ENCODE data around the gene PCDHGB6.
A peak's percentile ranks its signal among the peaks of the same experiment; 100 is the strongest.
"Not testable (repeated sequence)": the region's sequence is repeated elsewhere in the genome, so short reads cannot be mapped to it uniquely, and the experiment has no call there.

PCDHGB6 gene

DNA sequence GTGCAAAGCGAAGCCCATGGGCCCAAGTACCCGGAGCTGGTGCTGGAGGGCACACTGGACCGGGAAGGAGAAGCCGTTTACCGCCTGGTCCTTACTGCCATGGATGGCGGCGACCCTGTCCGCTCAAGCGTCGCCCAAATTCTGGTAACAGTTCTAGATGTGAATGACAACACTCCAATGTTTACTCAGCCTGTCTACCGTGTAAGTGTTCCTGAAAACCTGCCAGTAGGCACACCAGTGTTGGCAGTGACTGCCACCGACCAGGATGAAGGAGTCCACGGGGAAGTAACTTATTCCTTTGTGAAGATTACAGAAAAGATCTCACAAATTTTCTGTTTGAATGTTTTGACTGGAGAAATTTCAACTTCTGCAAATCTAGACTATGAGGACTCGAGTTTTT is 33.2 kb upstream of the PCDHGB6 start (continued):
- TF ChIP-seq ZNF658 (tag by site-specific recombination; IDR thresholded peaks at IDR 0.05), result no peak

DNA sequence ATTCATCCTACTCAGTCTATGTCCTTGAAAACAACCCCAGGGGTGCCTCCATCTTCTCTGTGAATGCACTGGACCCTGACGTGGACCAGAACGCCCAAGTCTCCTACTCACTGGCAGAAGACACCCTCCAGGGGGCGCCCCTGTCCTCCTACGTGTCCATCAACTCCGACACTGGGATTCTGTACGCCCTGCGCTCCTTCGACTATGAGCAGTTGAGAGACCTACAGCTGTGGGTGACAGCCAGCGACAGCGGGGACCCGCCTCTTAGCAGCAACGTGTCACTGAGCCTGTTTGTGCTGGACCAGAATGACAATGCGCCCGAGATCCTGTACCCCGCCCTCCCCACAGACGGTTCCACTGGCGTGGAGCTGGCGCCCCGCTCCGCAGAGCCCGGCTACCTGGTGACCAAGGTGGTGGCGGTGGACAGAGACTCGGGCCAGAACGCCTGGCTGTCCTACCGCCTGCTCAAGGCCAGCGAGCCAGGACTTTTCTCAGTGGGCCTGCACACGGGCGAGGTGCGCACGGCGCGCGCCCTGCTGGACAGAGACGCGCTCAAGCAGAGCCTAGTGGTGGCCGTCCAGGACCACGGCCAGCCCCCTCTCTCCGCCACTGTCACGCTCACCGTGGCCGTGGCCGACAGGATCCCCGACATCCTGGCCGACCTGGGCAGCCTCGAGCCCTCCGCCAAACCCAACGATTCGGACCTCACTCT is 32.2 kb upstream of the PCDHGB6 start:
- H3K27ac ChIP-seq (ENCODE audit: extremely low read depth, low read depth, low read length); H3K36me3 ChIP-seq (ENCODE audit: control insufficient read depth in 2 of 2, insufficient read depth in 1 of 2, low read length in 2 of 2); H3K9me3 ChIP-seq (ENCODE audit: control insufficient read depth, insufficient read depth, low read depth, low read length); H3K4me1 ChIP-seq (ENCODE audit: control insufficient read depth, insufficient read depth, low read length); H3K4me3 ChIP-seq (ENCODE audit: low read depth, low read length); POLR2A ChIA-PET: not testable (repeated sequence)
- CTCF ChIA-PET, result interaction anchor here (0.7 to 3.3 kb wide), 4 partner anchors 22 to 188 kb away, joined by 3 to 11 read pairs (median 8); partner anchors contain the start of gene PCDHGB5

DNA sequence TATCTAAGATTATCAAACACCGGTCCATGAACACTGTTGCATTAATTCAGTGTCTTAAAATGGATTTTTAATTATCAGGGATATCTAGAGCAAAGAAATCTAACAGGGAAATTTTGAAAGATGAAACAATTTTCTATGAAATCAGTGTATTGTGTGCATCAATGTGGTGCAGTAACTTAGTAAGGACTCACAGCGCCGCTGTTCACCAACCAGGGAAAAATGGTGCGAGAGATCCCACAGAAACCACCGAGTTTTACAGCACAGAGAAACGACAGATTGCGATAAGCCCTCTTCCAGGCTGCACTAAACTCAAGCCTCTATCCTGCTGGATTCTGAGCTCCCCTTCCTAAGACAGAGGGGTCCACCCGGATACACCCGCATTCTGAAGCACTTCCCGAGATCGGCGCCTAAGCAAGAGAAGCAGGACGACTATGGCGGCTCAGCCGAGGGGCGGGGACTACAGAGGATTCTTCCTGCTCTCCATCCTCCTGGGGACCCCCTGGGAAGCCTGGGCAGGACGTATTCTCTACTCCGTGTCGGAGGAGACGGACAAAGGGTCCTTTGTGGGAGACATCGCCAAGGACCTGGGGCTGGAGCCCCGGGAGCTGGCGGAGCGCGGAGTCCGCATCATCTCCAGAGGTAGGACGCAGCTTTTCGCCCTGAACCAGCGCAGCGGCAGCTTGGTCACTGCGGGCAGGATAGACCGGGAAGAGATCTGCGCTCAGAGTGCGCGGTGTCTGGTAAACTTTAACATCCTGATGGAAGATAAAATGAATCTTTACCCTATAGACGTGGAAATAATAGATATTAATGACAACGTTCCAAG is 25.1 kb upstream of the PCDHGB6 start, which contains the start of gene PCDHGA7:
Gene PCDHGA7, plus strand, starts transcription at position 274 of the 826 bp plus-strand sequence. Its CDS starts 158 bp downstream, at position 432.
- CTCF ChIA-PET, result interaction anchor here (0.6 to 1.7 kb wide), 11 partner anchors 9 to 513 kb away, joined by 3 to 8 read pairs (median 4); partner anchors contain the start of genes PCDHGA3, PCDHGA8 and PCDHGB5
- TF ChIP-seq, protein P1, sequence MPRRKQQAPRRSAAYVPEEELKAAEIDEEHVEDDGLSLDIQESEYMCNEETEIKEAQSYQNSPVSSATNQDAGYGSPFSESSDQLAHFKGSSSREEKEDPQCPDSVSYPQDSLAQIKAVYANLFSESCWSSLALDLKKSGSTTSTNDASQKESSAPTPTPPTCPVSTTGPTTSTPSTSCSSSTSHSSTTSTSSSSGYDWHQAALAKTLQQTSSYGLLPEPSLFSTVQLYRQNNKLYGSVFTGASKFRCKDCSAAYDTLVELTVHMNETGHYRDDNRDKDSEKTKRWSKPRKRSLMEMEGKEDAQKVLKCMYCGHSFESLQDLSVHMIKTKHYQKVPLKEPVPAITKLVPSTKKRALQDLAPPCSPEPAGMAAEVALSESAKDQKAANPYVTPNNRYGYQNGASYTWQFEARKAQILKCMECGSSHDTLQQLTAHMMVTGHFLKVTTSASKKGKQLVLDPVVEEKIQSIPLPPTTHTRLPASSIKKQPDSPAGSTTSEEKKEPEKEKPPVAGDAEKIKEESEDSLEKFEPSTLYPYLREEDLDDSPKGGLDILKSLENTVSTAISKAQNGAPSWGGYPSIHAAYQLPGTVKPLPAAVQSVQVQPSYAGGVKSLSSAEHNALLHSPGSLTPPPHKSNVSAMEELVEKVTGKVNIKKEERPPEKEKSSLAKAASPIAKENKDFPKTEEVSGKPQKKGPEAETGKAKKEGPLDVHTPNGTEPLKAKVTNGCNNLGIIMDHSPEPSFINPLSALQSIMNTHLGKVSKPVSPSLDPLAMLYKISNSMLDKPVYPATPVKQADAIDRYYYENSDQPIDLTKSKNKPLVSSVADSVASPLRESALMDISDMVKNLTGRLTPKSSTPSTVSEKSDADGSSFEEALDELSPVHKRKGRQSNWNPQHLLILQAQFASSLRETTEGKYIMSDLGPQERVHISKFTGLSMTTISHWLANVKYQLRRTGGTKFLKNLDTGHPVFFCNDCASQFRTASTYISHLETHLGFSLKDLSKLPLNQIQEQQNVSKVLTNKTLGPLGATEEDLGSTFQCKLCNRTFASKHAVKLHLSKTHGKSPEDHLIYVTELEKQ (tag by site-specific recombination; IDR thresholded peaks at IDR 0.05; ENCODE audit: borderline replicate concordance), result no peak
- TF ChIP-seq TCF7L2 (IDR thresholded peaks at IDR 0.05; ENCODE audit: borderline replicate concordance, low read depth, low read length) (no peak), ZBTB20 (tag by site-specific recombination; IDR thresholded peaks at IDR 0.05) (no peak), ZNF48 (tag by site-specific recombination; IDR thresholded peaks at IDR 0.05) (no peak), HOXA7 (CRISPR knock-in tag; IDR thresholded peaks at IDR 0.05; ENCODE audit: borderline replicate concordance) (no peak), GLI4 (tag by site-specific recombination; IDR thresholded peaks at IDR 0.05) (no peak), FEZF1 (tag by site-specific recombination; IDR thresholded peaks at IDR 0.05) (no peak), ZNF132 (tag by site-specific recombination; IDR thresholded peaks at IDR 0.05; ENCODE audit: borderline replicate concordance) (no peak), ZNF155 (tag by site-specific recombination; IDR thresholded peaks at IDR 0.05) (no peak), ZNF354C (tag by site-specific recombination; IDR thresholded peaks at IDR 0.05; ENCODE audit: borderline replicate concordance, low read depth) (no peak)
- TF ChIP-seq, protein P2, sequence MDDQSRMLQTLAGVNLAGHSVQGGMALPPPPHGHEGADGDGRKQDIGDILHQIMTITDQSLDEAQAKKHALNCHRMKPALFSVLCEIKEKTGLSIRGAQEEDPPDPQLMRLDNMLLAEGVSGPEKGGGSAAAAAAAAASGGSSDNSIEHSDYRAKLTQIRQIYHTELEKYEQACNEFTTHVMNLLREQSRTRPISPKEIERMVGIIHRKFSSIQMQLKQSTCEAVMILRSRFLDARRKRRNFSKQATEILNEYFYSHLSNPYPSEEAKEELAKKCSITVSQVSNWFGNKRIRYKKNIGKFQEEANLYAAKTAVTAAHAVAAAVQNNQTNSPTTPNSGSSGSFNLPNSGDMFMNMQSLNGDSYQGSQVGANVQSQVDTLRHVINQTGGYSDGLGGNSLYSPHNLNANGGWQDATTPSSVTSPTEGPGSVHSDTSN (CRISPR knock-in tag; IDR thresholded peaks at IDR 0.05), result no peak
- TF ChIP-seq, protein P3, sequence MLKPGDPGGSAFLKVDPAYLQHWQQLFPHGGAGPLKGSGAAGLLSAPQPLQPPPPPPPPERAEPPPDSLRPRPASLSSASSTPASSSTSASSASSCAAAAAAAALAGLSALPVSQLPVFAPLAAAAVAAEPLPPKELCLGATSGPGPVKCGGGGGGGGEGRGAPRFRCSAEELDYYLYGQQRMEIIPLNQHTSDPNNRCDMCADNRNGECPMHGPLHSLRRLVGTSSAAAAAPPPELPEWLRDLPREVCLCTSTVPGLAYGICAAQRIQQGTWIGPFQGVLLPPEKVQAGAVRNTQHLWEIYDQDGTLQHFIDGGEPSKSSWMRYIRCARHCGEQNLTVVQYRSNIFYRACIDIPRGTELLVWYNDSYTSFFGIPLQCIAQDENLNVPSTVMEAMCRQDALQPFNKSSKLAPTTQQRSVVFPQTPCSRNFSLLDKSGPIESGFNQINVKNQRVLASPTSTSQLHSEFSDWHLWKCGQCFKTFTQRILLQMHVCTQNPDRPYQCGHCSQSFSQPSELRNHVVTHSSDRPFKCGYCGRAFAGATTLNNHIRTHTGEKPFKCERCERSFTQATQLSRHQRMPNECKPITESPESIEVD (tag by site-specific recombination; IDR thresholded peaks at IDR 0.05), result no peak
- TF ChIP-seq, protein P4, sequence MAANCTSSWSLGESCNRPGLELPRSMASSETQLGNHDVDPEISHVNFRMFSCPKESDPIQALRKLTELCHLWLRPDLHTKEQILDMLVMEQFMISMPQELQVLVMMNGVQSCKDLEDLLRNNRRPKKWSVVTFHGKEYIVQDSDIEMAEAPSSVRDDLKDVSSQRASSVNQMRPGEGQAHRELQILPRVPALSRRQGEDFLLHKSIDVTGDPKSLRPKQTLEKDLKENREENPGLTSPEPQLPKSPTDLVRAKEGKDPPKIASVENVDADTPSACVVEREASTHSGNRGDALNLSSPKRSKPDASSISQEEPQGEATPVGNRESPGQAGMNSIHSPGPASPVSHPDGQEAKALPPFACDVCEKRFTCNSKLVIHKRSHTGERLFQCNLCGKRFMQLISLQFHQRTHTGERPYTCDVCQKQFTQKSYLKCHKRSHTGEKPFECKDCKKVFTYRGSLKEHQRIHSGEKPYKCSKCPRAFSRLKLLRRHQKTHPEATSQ (tag by site-specific recombination; IDR thresholded peaks at IDR 0.05), result no peak
- TF ChIP-seq, protein P5, sequence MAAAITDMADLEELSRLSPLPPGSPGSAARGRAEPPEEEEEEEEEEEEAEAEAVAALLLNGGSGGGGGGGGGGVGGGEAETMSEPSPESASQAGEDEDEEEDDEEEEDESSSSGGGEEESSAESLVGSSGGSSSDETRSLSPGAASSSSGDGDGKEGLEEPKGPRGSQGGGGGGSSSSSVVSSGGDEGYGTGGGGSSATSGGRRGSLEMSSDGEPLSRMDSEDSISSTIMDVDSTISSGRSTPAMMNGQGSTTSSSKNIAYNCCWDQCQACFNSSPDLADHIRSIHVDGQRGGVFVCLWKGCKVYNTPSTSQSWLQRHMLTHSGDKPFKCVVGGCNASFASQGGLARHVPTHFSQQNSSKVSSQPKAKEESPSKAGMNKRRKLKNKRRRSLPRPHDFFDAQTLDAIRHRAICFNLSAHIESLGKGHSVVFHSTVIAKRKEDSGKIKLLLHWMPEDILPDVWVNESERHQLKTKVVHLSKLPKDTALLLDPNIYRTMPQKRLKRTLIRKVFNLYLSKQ (tag by site-specific recombination; IDR thresholded peaks at IDR 0.05; ENCODE audit: borderline replicate concordance), result no peak
- POLR2A ChIA-PET, result no interaction called here
- H3K27ac ChIP-seq (ENCODE audit: extremely low read depth, low read depth, low read length), result no peak within 1 kb of the TSS
- peak within 1 kb of the TSS; percentile 40 for H3K4me3 ChIP-seq (ENCODE audit: low read depth, low read length)
- no peaks in the 10 kb centered on the region for H3K4me1 ChIP-seq (ENCODE audit: control insufficient read depth, insufficient read depth, low read length)
- H3K9me3 ChIP-seq (ENCODE audit: control insufficient read depth, insufficient read depth, low read depth, low read length), result no peaks in the 10 kb centered on the region
- no peaks in the 10 kb centered on the region for H3K36me3 ChIP-seq (ENCODE audit: control insufficient read depth in 2 of 2, insufficient read depth in 1 of 2, low read length in 2 of 2)
